HG03066 (cell line): ENCODE data around the gene CDHR4.
"Not testable (repeated sequence)": the region's sequence is repeated elsewhere in the genome, so short reads cannot be mapped to it uniquely, and the experiment has no call there.

Source experiments
- ATAC-seq: cut with Tn5 transposase; IDR thresholded peaks from one replicate; pipeline ENCODE4 v1.9.1; 2021; ENCODE audit warnings: low read depth; ENCODE audit not compliant: unreplicated experiment

The CDHR4 gene

GRCh38 chr3:49781415-49782199 lies 18.1 kb downstream of the CDHR4 start:
- no peak for ATAC-seq

GRCh38 chr3:49780975-49781365 lies 18.7 kb downstream of the CDHR4 start:
- ATAC-seq = not testable (repeated sequence)

GRCh38 chr3:49780080-49780974 lies 19.3 kb downstream of the CDHR4 start:
- no peak for ATAC-seq

GRCh38 chr3:49779358-49780079 lies 20.2 kb downstream of the CDHR4 start:
- ATAC-seq = no peak

- not testable (repeated sequence) for ATAC-seq
Observed at GRCh38 chr3:49776101-49776500, 23.6 kb downstream of the CDHR4 start.

- ATAC-seq = no peak
Observed at GRCh38 chr3:49775538-49775937, 24.1 kb downstream of the CDHR4 start.

GRCh38 chr3:49772703-49773102 lies 27.0 kb downstream of the CDHR4 start:
- ATAC-seq = no peak

- ATAC-seq = no peak
Observed at GRCh38 chr3:49771340-49771938, 28.2 kb downstream of the CDHR4 start.

GRCh38 chr3:49769926-49770325 lies 29.7 kb downstream of the CDHR4 start:
- no peak for ATAC-seq

- ATAC-seq = no peak
Observed at GRCh38 chr3:49769286-49769915, 30.3 kb downstream of the CDHR4 start.

GRCh38 chr3:49763981-49764380 lies 35.7 kb downstream of the CDHR4 start:
- no peak for ATAC-seq

- ATAC-seq = no peak
Observed at GRCh38 chr3:49761661-49762060, 38.0 kb downstream of the CDHR4 start.

GRCh38 chr3:49759226-49759625 lies 40.4 kb downstream of the CDHR4 start:
- no peak for ATAC-seq

- no peak for ATAC-seq
Observed at GRCh38 chr3:49757197-49757596, 42.5 kb downstream of the CDHR4 start.

GRCh38 chr3:49756036-49756435 lies 43.6 kb downstream of the CDHR4 start:
- ATAC-seq = no peak

- ATAC-seq = no peak
Observed at GRCh38 chr3:49754536-49754935, 45.1 kb downstream of the CDHR4 start.

- ATAC-seq = no peak
Observed at GRCh38 chr3:49751501-49751900, 48.2 kb downstream of the CDHR4 start.

- no peak for ATAC-seq
Observed at GRCh38 chr3:49750056-49750455, 49.6 kb downstream of the CDHR4 start.

- not testable (repeated sequence) for ATAC-seq
Observed at GRCh38 chr3:49748874-49749273, 50.8 kb downstream of the CDHR4 start.
